Measurements from ENCODE around the gene LSM7. TPM values are rescaled to one million over a fixed set of nuclear protein-coding genes. Genes with fewer than 3 reads are reported as not detected.

Gene LSM7
- total and polyA plus RNA-seq, 9 of the 15 experiments (the other 6 are each of a cell fraction or from before 2014, with no cell fraction given): 40.5 to 690 (median 265) TPM

DNA sequence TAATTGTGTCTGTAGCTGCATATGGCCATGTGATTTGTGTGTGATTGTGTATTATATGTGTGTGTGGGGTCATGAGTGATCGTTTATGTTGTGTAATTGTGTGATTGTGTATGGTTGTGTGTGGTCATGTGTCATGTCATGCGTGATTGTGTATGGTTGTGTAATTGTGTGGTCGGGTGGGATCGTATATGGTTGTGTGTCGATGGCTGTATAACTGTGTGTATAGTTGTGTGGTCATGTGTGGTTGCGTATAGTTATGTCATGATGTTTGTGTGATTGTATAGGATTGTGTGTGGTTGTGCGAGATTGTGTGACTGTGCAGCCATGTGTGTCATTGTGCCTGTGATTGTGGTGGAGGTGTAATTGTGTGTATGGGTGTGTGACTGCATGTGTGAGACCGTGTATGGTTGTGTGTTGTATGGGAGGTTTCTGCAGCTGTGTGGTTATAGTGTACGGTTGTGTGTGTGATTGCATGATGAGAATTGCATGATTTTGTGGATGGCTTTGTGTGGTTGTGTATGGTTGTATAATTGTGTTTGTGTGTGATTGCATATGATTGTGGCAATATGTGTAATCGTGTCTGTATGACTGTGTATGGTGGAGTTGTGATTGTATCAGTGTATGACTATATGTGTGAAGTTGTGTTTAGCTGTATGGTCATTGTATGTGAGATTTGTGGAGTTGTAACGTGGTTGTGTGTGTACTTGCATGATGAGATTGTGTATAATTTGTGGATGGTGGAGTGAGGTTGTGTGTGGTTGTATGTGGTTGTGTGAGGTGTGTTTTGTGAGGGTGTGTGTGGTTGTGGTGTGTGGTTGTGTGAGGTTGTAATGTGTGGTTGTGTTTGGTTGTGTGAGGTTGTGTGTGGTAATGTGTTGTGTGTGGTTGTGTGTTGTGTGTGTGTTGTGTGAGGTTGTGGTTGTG is 33.9 kb upstream of the LSM7 start (continued):
- TF ChIP-seq TARDBP (IDR thresholded peaks at IDR 0.05) (no peak), FOXM1 (IDR thresholded peaks at IDR 0.05; ENCODE audit: low read depth) (no peak), FOXM1 (CRISPR knock-in tag; IDR thresholded peaks at IDR 0.05; ENCODE audit: low read depth) (no peak), ZNF274 (IDR thresholded peaks at IDR 0.05; ENCODE audit: borderline replicate concordance, low read depth, low read length) (no peak), NEUROD1 (IDR thresholded peaks at IDR 0.05; ENCODE audit: borderline replicate concordance, low read depth, low read length, partially characterized antibody) (no peak), MYBL2 (IDR thresholded peaks at IDR 0.05; ENCODE audit: low read depth) (peak; percentile 28; the same call in 1 of the 2 replicates), MYBL2 (CRISPR knock-in tag; IDR thresholded peaks at IDR 0.05; ENCODE audit: borderline replicate concordance) (no peak), ZNF707 (CRISPR knock-in tag; conservative IDR thresholded peaks at IDR 0.05) (no peak), SRSF7 (optimal IDR thresholded peaks at IDR 0.05; ENCODE audit: low read depth, low read length) (no peak), CBX1 (IDR thresholded peaks at IDR 0.05; ENCODE audit: low read depth) (0 out of 2 replicates have a peak, but pooled peaks have one; percentile 17), L3MBTL2 (IDR thresholded peaks at IDR 0.05) (no peak), HLTF (IDR thresholded peaks at IDR 0.05) (peak; percentile 89; the same call in 1 of the 2 replicates), FOSL1 (tag; conservative IDR thresholded peaks at IDR 0.05) (no peak), ZBTB8A (IDR thresholded peaks at IDR 0.05; ENCODE audit: partially characterized antibody) (no peak), ZFP36 (IDR thresholded peaks at IDR 0.05; ENCODE audit: low read depth, low read length, partially characterized antibody) (no peak), ARHGAP35 (IDR thresholded peaks at IDR 0.05; ENCODE audit: partially characterized antibody) (peak; percentile 77), SRSF9 (IDR thresholded peaks at IDR 0.05; ENCODE audit: borderline replicate concordance, low read depth, low read length) (no peak), PTTG1 (tag; IDR thresholded peaks at IDR 0.05; ENCODE audit: low read depth) (no peak), ILK (tag; IDR thresholded peaks at IDR 0.05; ENCODE audit: borderline replicate concordance, low read depth) (no peak), POLR2H (tag; IDR thresholded peaks at IDR 0.05; ENCODE audit: low read depth) (no peak), ZC3H8 (IDR thresholded peaks at IDR 0.05) (0 out of 2 replicates have a peak, but pooled peaks have one; percentile 71), CSDE1 (IDR thresholded peaks at IDR 0.05) (0 out of 4 replicates have a peak, but pooled peaks of 1 of the 2 experiments have one; percentile 71), STAT5A (IDR thresholded peaks at IDR 0.05; ENCODE audit: borderline replicate concordance, low read length) (no peak)
- TF ChIP-seq, protein P1, sequence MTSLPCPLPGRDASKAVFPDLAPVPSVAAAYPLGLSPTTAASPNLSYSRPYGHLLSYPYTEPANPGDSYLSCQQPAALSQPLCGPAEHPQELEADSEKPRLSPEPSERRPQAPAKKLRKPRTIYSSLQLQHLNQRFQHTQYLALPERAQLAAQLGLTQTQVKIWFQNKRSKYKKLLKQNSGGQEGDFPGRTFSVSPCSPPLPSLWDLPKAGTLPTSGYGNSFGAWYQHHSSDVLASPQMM (CRISPR knock-in tag; IDR thresholded peaks at IDR 0.05): no peak
- TF ChIP-seq, protein P2, sequence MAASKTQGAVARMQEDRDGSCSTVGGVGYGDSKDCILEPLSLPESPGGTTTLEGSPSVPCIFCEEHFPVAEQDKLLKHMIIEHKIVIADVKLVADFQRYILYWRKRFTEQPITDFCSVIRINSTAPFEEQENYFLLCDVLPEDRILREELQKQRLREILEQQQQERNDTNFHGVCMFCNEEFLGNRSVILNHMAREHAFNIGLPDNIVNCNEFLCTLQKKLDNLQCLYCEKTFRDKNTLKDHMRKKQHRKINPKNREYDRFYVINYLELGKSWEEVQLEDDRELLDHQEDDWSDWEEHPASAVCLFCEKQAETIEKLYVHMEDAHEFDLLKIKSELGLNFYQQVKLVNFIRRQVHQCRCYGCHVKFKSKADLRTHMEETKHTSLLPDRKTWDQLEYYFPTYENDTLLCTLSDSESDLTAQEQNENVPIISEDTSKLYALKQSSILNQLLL (CRISPR knock-in tag; IDR thresholded peaks at IDR 0.05; ENCODE audit: borderline replicate concordance): no peak
- TF ChIP-seq, protein P3, sequence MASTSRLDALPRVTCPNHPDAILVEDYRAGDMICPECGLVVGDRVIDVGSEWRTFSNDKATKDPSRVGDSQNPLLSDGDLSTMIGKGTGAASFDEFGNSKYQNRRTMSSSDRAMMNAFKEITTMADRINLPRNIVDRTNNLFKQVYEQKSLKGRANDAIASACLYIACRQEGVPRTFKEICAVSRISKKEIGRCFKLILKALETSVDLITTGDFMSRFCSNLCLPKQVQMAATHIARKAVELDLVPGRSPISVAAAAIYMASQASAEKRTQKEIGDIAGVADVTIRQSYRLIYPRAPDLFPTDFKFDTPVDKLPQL (IDR thresholded peaks at IDR 0.05; ENCODE audit: extremely low read depth, insufficient read length): no peak

Measured in K562 (cell line).